Caco-2 (cell line): ENCODE results near the gene NUP85. TPM values are rescaled to one million over a fixed set of nuclear protein-coding genes. Genes with fewer than 3 reads are reported as not detected.

Source experiments
- BruUV-seq: library from RNA; stranded (reverse); fragments of 400-500 nt; replicated peaks from 2 replicates; lab custom pipeline; 2021; lab: Mats Ljungman, UMichigan
- CTCF ChIA-PET: fragments of 300-600 bp; sonication (Branson Sonifier 250); formaldehyde crosslinking; loops from one replicate; lab custom pipeline; 2022; ENCODE audit warnings: antibody characterized with exemption; lab: Charles Lee
- POLR2A ChIA-PET: fragments of 300-600 bp; sonication (Branson Sonifier 250); formaldehyde crosslinking; loops from one replicate; lab custom pipeline; 2022; ENCODE audit warnings: antibody characterized with exemption; lab: Charles Lee
- DNase-seq, 2 experiments: peaks; one replicate each; pipeline versions ENCODE4 v3.0.0 to v3.0.0-alpha.2; 2020 to 2022
- H3K27me3 ChIP-seq: replicated peaks from 2 replicates; pipeline ENCODE4 v1.6.0; 2011; ENCODE audit warnings: low read length; ENCODE audit not compliant: control insufficient read depth, insufficient read depth
- H3K36me3 ChIP-seq: 2 replicates; pipeline ENCODE4 v1.5.1; 2011; ENCODE audit warnings: low read length; ENCODE audit not compliant: control insufficient read depth, insufficient read depth
- H3K4me1 ChIP-seq: fragments of 250-450 bp; sonication (Bioruptor Pico); 2 replicates; pipeline ENCODE4 v1.5.1; 2020; ENCODE audit warnings: mild to moderate bottlenecking
- H3K4me3 ChIP-seq: 2 replicates; pipeline ENCODE4 v1.5.1; 2011; ENCODE audit warnings: low read depth, mild to moderate bottlenecking, control low read depth, low read length
- H3K9me3 ChIP-seq: fragments of 250-450 bp; sonication (Bioruptor Pico); 2 replicates; pipeline ENCODE4 v1.5.1; 2020; ENCODE audit warnings: mild to moderate bottlenecking, moderate library complexity
- H3K27ac Mint-ChIP-seq: one replicate; pipeline ENCODE4 v1.8.0; 2022; ENCODE audit warnings: mixed read lengths; ENCODE audit not compliant: unreplicated experiment
- H3K27me3 Mint-ChIP-seq: one replicate; pipeline ENCODE4 v1.8.0; 2022; ENCODE audit warnings: mixed read lengths; ENCODE audit not compliant: insufficient read depth, unreplicated experiment
- H3K36me3 Mint-ChIP-seq: one replicate; pipeline ENCODE4 v1.8.0; 2022; ENCODE audit warnings: mild to moderate bottlenecking, mixed read lengths; ENCODE audit not compliant: insufficient read depth, unreplicated experiment
- H3K4me1 Mint-ChIP-seq: one replicate; pipeline ENCODE4 v1.8.0; 2022; ENCODE audit warnings: low read depth, mixed read lengths; ENCODE audit not compliant: unreplicated experiment
- H3K4me3 Mint-ChIP-seq: one replicate; pipeline ENCODE4 v1.8.0; 2022; ENCODE audit warnings: mild to moderate bottlenecking, moderate library complexity, mixed read lengths; ENCODE audit not compliant: unreplicated experiment
- H3K9me3 Mint-ChIP-seq: one replicate; pipeline ENCODE4 v1.8.0; 2022; ENCODE audit warnings: mixed read lengths; ENCODE audit not compliant: unreplicated experiment
- CTCF ChIP-seq, 2 experiments: fragments of 200-600 bp in 1 of 2; IDR thresholded peaks; 1 replicate in 1 of 2; 2 replicates in 1 of 2; pipeline versions ENCODE4 v1.5.1 to v1.8.0; 2011 to 2022; ENCODE audit warnings: antibody characterized with exemption in 1 of 2, control low read depth in 1 of 2, inconsistent platforms in 1 of 2, low read depth in 1 of 2, low read length in 1 of 2, mild to moderate bottlenecking in 1 of 2, moderate library complexity in 1 of 2; ENCODE audit not compliant: insufficient read depth in 1 of 2, severe bottlenecking in 1 of 2, unreplicated experiment in 1 of 2
- intact Hi-C: fragments of 100-400 bp; cut with micrococcal nuclease; formaldehyde crosslinking; loops from one replicate; pipeline ENCODE4 v1.10.0; 2022; ENCODE audit not compliant: unreplicated experiment
- total RNA-seq: library from RNA; stranded (reverse); gene quantifications from 2 replicates; pipeline ENCODE4 v1.2.3, GENCODE V29; 2022

The NUP85 gene
- total RNA-seq, 1 experiment from 2014 or later: 119 TPM

- H3K27ac Mint-ChIP-seq: peak overlapping the region; percentile 99
- peak in 1 of 2 experiments; percentile 29 for DNase-seq
- no peaks in the 10 kb centered on the region for H3K9me3 ChIP-seq
- no peaks in the 10 kb centered on the region for H3K27me3 Mint-ChIP-seq
- ChIA-PET POLR2A (interaction anchor here (0.5 kb wide), 1 partner anchor 126 kb away, joined by 5 read pairs; no protein-coding TSS in a partner anchor), CTCF (interaction anchor here (2.3 kb wide), 1 partner anchor 20 kb away, joined by 6 read pairs; no protein-coding TSS in a partner anchor)
- H3K4me1 Mint-ChIP-seq: peaks cover 17% of the 10 kb centered on the region
- no peak for TF ChIP-seq CTCF (IDR thresholded peaks at IDR 0.05; ENCODE audit: insufficient read depth in 1 of 2, low read depth in 1 of 2, low read length in 1 of 2, severe bottlenecking in 1 of 2, unreplicated experiment in 1 of 2)
- peaks cover 2% of the 10 kb centered on the region for H3K36me3 ChIP-seq
- H3K9me3 Mint-ChIP-seq: no peaks in the 10 kb centered on the region
- H3K4me3 Mint-ChIP-seq: peak overlapping the region; percentile 88
- H3K27me3 ChIP-seq: no peaks in the 10 kb centered on the region
- BruUV-seq: TSS peak; percentile 39
- peaks cover 18% of the 10 kb centered on the region for H3K4me1 ChIP-seq
- intact Hi-C loops: no loop called here
- H3K36me3 Mint-ChIP-seq: peaks cover 69% of the 10 kb centered on the region
- H3K4me3 ChIP-seq: peak overlapping the region; percentile 94
These were observed 23.7 kb upstream of the NUP85 start for GRCh38 chr17:75181608-75182318.

GRCh38 chr17:75182319-75182568, 23.2 kb upstream of the NUP85 start:
- H3K36me3 ChIP-seq: peaks cover 2% of the 10 kb centered on the region
- H3K36me3 Mint-ChIP-seq: peaks cover 65% of the 10 kb centered on the region
- peak overlapping the region; percentile 94 for H3K4me3 ChIP-seq
- no peaks in the 10 kb centered on the region for H3K27me3 ChIP-seq
- peaks cover 18% of the 10 kb centered on the region for H3K4me1 ChIP-seq
- peaks cover 17% of the 10 kb centered on the region for H3K4me1 Mint-ChIP-seq
- H3K9me3 ChIP-seq: no peaks in the 10 kb centered on the region
- H3K27ac Mint-ChIP-seq: peak overlapping the region; percentile 99
- peak overlapping the region; percentile 88 for H3K4me3 Mint-ChIP-seq
- TF ChIP-seq CTCF (IDR thresholded peaks at IDR 0.05; ENCODE audit: insufficient read depth in 1 of 2, low read depth in 1 of 2, low read length in 1 of 2, severe bottlenecking in 1 of 2, unreplicated experiment in 1 of 2): no peak
- DNase-seq: no peak
- H3K9me3 Mint-ChIP-seq: no peaks in the 10 kb centered on the region
- no peaks in the 10 kb centered on the region for H3K27me3 Mint-ChIP-seq
- ChIA-PET CTCF (interaction anchor here (2.3 kb wide), 1 partner anchor 19 kb away, joined by 6 read pairs; no protein-coding TSS in a partner anchor), POLR2A (interaction anchor here (0.5 kb wide), 1 partner anchor 38 kb away, joined by 3 read pairs; no protein-coding TSS in a partner anchor)
- BruUV-seq: no TSS peak
- intact Hi-C loops: no loop called here

GRCh38 chr17:75182569-75183436, 22.7 kb upstream of the NUP85 start, which contains the start of gene SUMO2:
TSS of gene SUMO2 (minus strand) at chr17:75182959. CDS start at chr17:75182834, 125 bp downstream.
- Mint-ChIP-seq H3K36me3 (peaks cover 59% of the 10 kb centered on the region), H3K4me3 (peak within 1 kb of the TSS; percentile 88), H3K27me3 (no peaks in the 10 kb centered on the region), H3K4me1 (peaks cover 17% of the 10 kb centered on the region), H3K9me3 (no peaks in the 10 kb centered on the region), H3K27ac (peak within 1 kb of the TSS; percentile 99)
- H3K36me3 ChIP-seq: peaks cover 2% of the 10 kb centered on the region
- POLR2A ChIA-PET: interaction anchor here (0.5 to 1.4 kb wide), 8 partner anchors 9 to 213 kb away, joined by 3 to 12 read pairs (median 4); partner anchors contain the start of genes GGA3, JPT1, MRPS7 and SLC16A5
- H3K9me3 ChIP-seq: no peaks in the 10 kb centered on the region
- H3K4me3 ChIP-seq: peak within 1 kb of the TSS; percentile 94
- no peaks in the 10 kb centered on the region for H3K27me3 ChIP-seq
- DNase-seq: peak; percentile 95 to 96
- TF ChIP-seq CTCF (IDR thresholded peaks at IDR 0.05; ENCODE audit: insufficient read depth in 1 of 2, low read depth in 1 of 2, low read length in 1 of 2, severe bottlenecking in 1 of 2, unreplicated experiment in 1 of 2): peak; percentile 39
- CTCF ChIA-PET: interaction anchor here (0.5 to 2.3 kb wide), 6 partner anchors 11 to 138 kb away, joined by 3 to 6 read pairs (median 4); partner anchors contain the start of gene MIF4GD
- H3K4me1 ChIP-seq: peaks cover 18% of the 10 kb centered on the region
- no TSS peak for BruUV-seq
- intact Hi-C loops: no loop called here
